Measurements from ENCODE around the gene BHLHA15. TPM values are rescaled to one million over a fixed set of nuclear protein-coding genes. Genes with fewer than 3 reads are reported as not detected.
A peak's percentile ranks its signal among the peaks of the same experiment; 100 is the strongest.

The BHLHA15 gene
- total RNA-seq, 3 donors from 2014 or later: 1.3 to 2.8 TPM; not detected in 1

DNA sequence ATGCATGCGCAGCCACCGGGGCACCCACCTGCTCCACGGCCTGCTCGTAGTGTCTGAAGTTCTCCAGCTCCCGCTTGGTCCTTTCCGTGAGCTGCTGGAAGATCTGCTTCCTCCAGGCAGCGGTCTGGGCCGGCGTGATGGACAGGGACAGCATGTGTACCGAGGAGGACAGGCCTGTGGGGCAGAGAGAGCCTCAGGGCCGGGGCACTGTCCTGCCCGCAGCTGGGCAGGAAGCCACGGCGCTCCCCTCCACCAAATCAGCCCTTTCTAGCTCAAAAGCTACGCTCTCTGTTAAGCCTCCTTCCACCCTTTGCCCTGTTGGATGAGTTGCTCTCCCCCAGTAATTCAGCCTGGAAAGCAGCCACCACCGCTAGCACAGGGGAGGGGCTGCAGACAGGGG, 21.6 kb downstream of the BHLHA15 start:
- DNase-seq (peak in 1 of 3 donors; percentile 36), ATAC-seq (no peak)
- TF ChIP-seq, protein P1, sequence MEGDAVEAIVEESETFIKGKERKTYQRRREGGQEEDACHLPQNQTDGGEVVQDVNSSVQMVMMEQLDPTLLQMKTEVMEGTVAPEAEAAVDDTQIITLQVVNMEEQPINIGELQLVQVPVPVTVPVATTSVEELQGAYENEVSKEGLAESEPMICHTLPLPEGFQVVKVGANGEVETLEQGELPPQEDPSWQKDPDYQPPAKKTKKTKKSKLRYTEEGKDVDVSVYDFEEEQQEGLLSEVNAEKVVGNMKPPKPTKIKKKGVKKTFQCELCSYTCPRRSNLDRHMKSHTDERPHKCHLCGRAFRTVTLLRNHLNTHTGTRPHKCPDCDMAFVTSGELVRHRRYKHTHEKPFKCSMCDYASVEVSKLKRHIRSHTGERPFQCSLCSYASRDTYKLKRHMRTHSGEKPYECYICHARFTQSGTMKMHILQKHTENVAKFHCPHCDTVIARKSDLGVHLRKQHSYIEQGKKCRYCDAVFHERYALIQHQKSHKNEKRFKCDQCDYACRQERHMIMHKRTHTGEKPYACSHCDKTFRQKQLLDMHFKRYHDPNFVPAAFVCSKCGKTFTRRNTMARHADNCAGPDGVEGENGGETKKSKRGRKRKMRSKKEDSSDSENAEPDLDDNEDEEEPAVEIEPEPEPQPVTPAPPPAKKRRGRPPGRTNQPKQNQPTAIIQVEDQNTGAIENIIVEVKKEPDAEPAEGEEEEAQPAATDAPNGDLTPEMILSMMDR (IDR thresholded peaks at IDR 0.05): no peak
- no peaks in the 10 kb centered on the region for H3K9me3 ChIP-seq
- no peak overlapping the region for H3K4me3 ChIP-seq
- H3K36me3 ChIP-seq (ENCODE audit: low read depth): no peaks in the 10 kb centered on the region
- intact Hi-C loops (cut with DNase I, micrococcal nuclease): no loop called here
- no peaks in the 10 kb centered on the region for H3K4me1 ChIP-seq (ENCODE audit: low read depth)

DNA sequence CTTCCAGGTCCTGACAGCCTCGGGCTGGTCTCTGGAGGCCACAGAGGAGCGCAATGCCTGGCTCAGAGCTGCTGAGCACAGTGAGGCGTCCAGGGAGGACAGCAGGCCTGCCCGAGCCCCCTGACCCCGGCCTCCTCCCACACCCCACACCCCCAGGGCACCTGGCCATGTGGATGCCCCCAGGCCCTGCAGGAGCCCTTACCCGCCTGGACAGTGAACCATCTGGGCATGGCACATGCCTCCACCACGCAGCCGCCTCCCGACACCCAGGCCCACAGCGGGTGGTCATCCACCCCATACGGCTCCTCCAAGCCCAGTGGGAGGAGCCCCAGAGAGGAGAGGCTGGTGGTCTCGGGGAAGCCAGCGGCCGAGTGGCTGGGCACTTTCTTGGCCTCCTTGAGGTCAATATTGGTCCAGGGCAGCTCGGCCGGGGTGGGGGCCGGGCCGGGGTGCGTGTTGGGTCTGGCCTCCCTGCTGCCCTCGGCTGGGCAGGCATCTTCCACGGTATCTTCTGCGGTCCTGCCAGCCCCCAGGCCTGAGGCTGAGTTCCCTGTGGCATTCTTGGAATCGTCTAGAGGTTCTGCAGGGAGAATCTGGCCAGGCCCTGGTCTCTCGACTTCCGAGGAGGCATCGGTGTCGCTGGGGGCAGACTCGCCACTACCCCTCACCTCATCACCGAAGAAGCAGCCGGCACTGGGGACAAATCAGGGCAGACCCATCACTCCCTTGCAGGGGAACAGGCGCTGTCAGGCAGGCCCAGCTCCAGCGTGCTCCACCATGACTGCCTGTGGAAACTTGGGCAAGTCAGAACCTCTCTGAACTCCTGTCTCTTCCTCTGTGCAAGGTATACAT, 22.2 kb downstream of the BHLHA15 start:
- Histone ChIP-seq H3K4me1 (ENCODE audit: low read depth) (no peaks in the 10 kb centered on the region), H3K36me3 (ENCODE audit: low read depth) (no peaks in the 10 kb centered on the region), H3K4me3 (no peak overlapping the region), H3K9me3 (no peaks in the 10 kb centered on the region)
- intact Hi-C loops (cut with DNase I, micrococcal nuclease): no loop called here
- DNase-seq (no peak), ATAC-seq (no peak)
- TF ChIP-seq, protein P1 (IDR thresholded peaks at IDR 0.05): no peak

DNA sequence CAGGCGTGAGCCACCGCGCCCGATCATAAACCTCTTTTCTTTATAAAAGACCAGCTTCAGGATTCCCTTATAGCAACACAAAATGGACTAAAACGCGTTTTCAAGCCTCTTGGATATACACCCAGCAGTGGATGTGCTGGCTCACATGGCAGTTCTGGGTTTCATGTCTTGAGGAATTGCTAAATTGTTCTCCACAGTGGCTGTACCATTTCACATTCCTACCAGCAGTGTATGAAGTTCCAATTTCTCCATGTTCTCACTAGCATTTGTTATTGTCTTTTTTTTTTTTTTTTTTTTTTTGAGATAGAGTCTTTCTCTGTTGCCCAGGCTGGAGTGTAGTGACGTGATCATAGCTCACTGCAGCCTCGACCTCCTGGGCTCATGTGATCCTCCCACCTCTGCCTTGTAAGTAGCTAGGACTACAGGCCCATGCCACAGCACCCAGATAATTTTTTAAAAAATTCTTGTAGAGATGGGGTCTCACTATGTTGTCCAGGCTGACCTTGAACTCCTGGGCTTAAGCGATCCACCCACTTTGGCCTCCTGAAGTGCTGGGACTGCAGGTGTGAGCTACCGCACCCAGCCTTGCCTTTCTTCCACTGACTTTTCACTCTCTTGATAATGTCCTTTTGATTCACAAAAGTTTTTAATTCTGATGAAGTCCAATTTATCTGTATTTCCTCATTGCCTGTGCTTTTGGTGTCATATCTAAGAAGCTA, 23.3 kb downstream of the BHLHA15 start:
- ATAC-seq (no peak), DNase-seq (no peak)
- intact Hi-C loops (cut with DNase I, micrococcal nuclease): no loop called here
- TF ChIP-seq, protein P1 (IDR thresholded peaks at IDR 0.05): no peak
- Histone ChIP-seq H3K4me1 (ENCODE audit: low read depth) (no peaks in the 10 kb centered on the region), H3K9me3 (no peaks in the 10 kb centered on the region), H3K4me3 (no peak overlapping the region), H3K36me3 (ENCODE audit: low read depth) (no peaks in the 10 kb centered on the region)

DNA sequence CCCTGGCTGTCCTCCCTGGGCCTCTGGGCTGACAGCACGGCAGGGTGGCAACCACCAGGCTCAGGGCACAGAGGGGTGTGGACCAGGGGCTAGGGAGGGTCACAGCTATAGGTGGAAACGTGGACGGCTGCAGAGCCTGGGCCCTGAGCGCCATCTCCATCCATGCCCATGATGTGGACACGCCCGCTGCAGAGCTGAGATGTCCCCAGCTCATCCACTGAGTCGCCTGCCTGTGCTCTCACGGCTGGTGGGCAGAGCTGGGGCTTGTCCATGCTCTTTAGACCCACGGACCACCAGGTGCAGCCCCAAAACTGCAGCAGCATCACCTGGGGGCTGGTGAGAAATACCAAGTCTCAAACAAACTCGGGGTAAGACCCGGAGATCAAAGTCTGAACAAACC, 24.7 kb downstream of the BHLHA15 start:
- H3K4me1 ChIP-seq (ENCODE audit: low read depth): no peaks in the 10 kb centered on the region
- no peaks in the 10 kb centered on the region for H3K9me3 ChIP-seq
- TF ChIP-seq, protein P1 (IDR thresholded peaks at IDR 0.05): no peak
- H3K4me3 ChIP-seq: no peak overlapping the region
- H3K36me3 ChIP-seq (ENCODE audit: low read depth): no peaks in the 10 kb centered on the region
- DNase-seq (no peak), ATAC-seq (no peak)
- intact Hi-C loops (cut with DNase I, micrococcal nuclease): no loop called here

DNA sequence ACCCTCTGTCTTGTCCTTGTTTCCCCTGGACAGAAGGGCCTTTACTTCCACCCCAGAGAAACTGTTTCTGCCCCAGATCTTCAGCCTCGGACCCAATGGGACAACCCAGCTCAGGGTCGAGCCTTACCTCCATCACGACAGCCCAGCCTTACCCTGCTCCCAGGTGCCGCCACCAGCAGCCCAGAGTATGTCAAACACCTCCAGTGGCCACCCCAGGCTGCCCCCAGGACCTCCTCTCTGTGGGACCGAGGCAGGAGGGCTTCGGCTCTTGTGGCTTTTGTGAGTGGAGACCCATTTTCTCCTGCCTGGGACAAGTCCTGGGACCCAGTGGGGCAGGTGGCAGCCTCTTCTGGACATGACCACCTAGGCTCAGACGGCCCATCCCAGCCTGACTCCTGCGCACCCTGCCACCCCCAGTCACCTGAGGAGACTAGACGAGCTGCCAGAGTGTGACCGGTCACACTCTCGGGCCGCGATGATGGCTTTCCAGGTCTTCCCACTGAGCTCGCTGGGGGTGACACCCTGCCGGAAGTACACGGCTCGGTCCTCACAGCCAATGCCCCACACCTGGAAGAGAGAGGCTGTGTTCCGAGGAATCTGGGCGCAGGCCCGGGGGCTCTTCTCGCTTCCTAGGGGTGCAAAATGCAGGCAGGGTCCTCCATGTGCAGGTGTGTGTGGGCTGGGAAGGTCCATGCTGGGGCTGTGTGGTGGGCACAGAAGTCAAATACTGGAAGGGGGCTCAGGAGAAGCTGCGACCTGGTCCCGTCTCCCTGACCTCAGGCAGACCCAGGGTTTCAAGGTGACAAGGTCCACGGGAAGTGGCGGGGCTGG, 25.3 kb downstream of the BHLHA15 start:
- Histone ChIP-seq H3K4me3 (no peak overlapping the region), H3K4me1 (ENCODE audit: low read depth) (no peaks in the 10 kb centered on the region), H3K36me3 (ENCODE audit: low read depth) (no peaks in the 10 kb centered on the region), H3K9me3 (no peaks in the 10 kb centered on the region)
- ATAC-seq: no peak
- intact Hi-C loops (cut with DNase I, micrococcal nuclease): no loop called here
- TF ChIP-seq, protein P1 (IDR thresholded peaks at IDR 0.05): no peak
- DNase-seq: no peak
